Memory B cell (primary cell): ENCODE results near the gene SH3TC1.

ENCODE experiments used
- ATAC-seq: fragments of 150-1000 bp; cut with Tn5 transposase; 2 replicates; pipeline ENCODE4 v1.10.0; 2021; ENCODE audit warnings: low read depth, mild to moderate bottlenecking, moderate library complexity
- DNase-seq, 2 donors: peaks; one replicate each; pipeline ENCODE4 v3.0.0; 2022; ENCODE audit warnings: low spot score in 2 of 2
- H3K27ac Mint-ChIP-seq: one replicate; pipeline ENCODE4 v1.8.0; 2022; ENCODE audit warnings: mild to moderate bottlenecking, moderate library complexity, mixed read lengths
- H3K27me3 Mint-ChIP-seq: one replicate; pipeline ENCODE4 v1.8.0; 2022; ENCODE audit warnings: mixed read lengths
- H3K36me3 Mint-ChIP-seq: one replicate; pipeline ENCODE4 v1.8.0; 2022; ENCODE audit warnings: mild to moderate bottlenecking, mixed read lengths
- H3K4me1 Mint-ChIP-seq: one replicate; pipeline ENCODE4 v1.8.0; 2022; ENCODE audit warnings: mixed read lengths
- H3K4me3 Mint-ChIP-seq: one replicate; pipeline ENCODE4 v1.8.0; 2022; ENCODE audit warnings: mild to moderate bottlenecking, moderate library complexity, mixed read lengths
- H3K9me3 Mint-ChIP-seq: one replicate; pipeline ENCODE4 v1.8.0; 2022; ENCODE audit warnings: mixed read lengths

Gene SH3TC1

DNA sequence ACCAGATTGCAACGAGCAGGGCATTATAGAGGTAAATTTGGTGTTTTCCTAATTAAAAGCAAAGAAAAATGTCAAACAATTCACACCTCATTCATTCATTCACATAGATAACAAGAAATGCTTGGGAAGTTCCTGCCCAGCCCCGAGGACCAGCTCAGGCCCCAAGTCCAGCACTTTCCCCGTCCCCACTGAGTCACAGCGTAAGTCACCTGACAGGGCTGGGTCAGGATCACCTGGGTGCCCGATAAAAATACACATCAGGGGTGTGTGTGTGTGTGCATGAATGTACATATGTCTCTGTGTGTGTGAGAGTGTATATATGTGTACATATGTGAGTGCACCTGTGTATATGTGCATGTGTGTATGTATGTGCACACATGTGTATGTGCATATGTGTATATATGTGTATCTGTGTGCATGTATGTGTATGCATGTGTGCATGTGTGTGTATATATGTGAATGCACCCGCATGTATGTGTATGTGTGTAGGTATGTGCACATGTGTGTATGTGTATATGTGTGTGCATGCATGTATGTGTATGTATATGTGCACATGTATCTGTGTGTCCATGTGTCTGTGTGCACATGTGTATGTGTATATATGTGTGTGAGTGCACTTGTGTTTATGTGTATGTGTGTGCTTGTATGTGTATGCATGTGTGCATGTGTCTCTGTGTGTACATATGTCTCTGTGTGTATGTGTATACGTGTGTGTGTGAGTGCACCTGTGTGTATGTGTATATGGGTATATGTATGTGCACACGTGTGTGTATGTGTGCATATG lies 18.6 kb upstream of the SH3TC1 start:
- DNase-seq: no peak
- Mint-ChIP-seq H3K36me3 (no peaks in the 10 kb centered on the region), H3K4me3 (no peak overlapping the region), H3K9me3 (no peaks in the 10 kb centered on the region), H3K27me3 (no peaks in the 10 kb centered on the region), H3K27ac (no peak overlapping the region), H3K4me1 (peaks cover 7% of the 10 kb centered on the region)
- ATAC-seq: no peak

DNA sequence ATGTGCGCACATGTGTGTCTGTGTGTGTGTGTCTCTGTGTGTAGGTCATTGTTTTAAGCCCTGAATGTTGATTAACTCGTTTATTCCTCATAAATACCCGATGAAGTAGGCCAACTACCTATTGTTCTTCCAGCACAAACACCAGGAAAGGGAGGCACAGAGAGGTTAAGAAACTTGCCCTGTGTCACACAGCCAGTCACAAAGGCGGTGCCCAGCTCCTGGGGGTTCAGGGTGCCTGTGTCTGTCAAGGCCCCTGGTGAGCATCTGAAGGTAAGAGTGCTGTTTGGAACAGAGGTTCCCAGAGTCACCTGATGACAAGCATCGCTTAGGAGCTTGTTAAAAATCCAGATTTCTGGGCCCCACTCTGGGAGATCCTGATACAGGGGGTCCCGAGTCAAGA lies 18.0 kb upstream of the SH3TC1 start:
- Mint-ChIP-seq H3K36me3 (no peaks in the 10 kb centered on the region), H3K4me3 (no peak overlapping the region), H3K27me3 (peaks cover under 1% of the 10 kb centered on the region), H3K4me1 (peaks cover 7% of the 10 kb centered on the region), H3K27ac (no peak overlapping the region), H3K9me3 (no peaks in the 10 kb centered on the region)
- ATAC-seq (no peak), DNase-seq (no peak)

GRCh38 chr4:8181844-8182243 lies 17.2 kb upstream of the SH3TC1 start:
- ATAC-seq: no peak
- Mint-ChIP-seq H3K27me3 (peaks cover 3% of the 10 kb centered on the region), H3K27ac (no peak overlapping the region), H3K4me3 (no peak overlapping the region), H3K4me1 (peaks cover 5% of the 10 kb centered on the region), H3K9me3 (no peaks in the 10 kb centered on the region), H3K36me3 (no peaks in the 10 kb centered on the region)
- no peak for DNase-seq

GRCh38 chr4:8182294-8182693 lies 16.8 kb upstream of the SH3TC1 start:
- Mint-ChIP-seq H3K4me3 (no peak overlapping the region), H3K36me3 (no peaks in the 10 kb centered on the region), H3K27me3 (peaks cover 4% of the 10 kb centered on the region), H3K4me1 (peaks cover 5% of the 10 kb centered on the region), H3K27ac (no peak overlapping the region), H3K9me3 (no peaks in the 10 kb centered on the region)
- DNase-seq: no peak
- ATAC-seq: no peak

DNA sequence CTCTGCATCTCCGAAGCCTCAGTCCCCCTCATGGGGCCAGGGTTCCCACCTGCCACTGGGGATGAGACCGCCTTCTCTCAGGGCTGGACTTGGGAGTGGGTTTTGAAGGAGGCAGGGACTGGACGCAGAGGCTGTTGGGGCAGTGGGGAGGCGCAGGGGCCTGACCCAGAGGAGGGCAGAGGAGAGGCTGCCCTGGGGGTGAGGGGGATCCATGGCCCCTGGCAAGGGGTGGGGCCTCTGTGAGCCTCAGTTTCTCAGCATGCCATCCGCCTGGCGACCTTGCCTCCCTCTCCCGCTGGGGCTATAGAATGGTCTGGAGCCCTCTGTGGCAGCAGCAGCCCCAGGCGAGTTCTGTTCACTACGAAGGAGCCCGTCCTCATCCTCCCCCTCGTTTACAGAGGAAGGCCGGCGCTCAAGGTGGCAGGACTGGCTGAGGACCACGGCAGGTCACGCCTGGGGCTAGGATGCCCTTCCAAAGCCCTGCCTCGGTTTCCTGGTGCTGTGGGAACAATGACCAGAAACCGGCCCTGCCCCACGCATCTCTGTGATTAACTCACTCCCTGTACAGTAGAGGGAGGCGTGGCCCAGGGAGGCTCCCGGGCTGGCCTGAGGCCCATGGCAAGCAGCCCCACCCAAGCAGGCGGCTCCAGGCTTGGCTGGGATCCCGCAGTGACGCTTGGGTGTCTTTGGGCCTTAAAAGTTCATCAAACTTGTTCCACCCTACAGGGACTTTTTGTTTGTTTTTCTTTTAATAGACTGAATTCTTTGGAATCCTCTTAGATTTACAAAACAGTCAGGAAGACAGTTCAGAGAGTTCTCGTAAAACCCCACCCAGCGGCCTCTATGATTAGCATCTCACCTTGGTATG lies 16.0 kb upstream of the SH3TC1 start:
- DNase-seq: no peak
- ATAC-seq: no peak
- Mint-ChIP-seq H3K27ac (no peak overlapping the region), H3K9me3 (no peaks in the 10 kb centered on the region), H3K36me3 (no peaks in the 10 kb centered on the region), H3K4me1 (peaks cover 5% of the 10 kb centered on the region), H3K27me3 (peaks cover 9% of the 10 kb centered on the region), H3K4me3 (no peak overlapping the region)

GRCh38 chr4:8184061-8184460 lies 15.0 kb upstream of the SH3TC1 start:
- ATAC-seq (no peak), DNase-seq (no peak)
- Mint-ChIP-seq H3K4me3 (no peak overlapping the region), H3K36me3 (no peaks in the 10 kb centered on the region), H3K4me1 (peaks cover 5% of the 10 kb centered on the region), H3K27ac (no peak overlapping the region), H3K9me3 (no peaks in the 10 kb centered on the region), H3K27me3 (peaks cover 14% of the 10 kb centered on the region)

- H3K4me3 Mint-ChIP-seq: no peak overlapping the region
- H3K27me3 Mint-ChIP-seq: peaks cover 20% of the 10 kb centered on the region
- DNase-seq (no peak), ATAC-seq (no peak)
- H3K9me3 Mint-ChIP-seq: no peaks in the 10 kb centered on the region
- H3K27ac Mint-ChIP-seq: no peak overlapping the region
- peaks cover 7% of the 10 kb centered on the region for H3K4me1 Mint-ChIP-seq
- no peaks in the 10 kb centered on the region for H3K36me3 Mint-ChIP-seq
Measured at GRCh38 chr4:8185295-8185694, 13.8 kb upstream of the SH3TC1 start.

DNA sequence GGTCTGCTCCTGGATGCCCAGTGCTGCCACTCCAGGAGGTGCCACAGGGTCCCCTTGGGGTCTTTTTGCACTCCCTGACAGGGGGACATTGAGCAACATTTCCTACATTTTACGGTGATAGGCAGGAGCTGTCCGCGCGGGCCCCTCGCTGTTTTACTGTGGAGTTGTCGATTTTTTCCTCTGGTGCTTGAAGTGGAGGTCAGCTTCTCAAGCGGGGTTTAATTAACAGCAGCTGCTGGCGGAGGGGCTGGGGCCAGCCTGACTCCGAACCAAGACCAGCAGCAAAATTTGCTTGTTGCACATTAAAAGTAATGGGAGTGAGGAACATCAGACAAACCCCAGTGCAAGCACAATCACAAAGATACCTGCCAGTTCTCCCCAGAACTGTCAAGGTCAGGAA lies 13.2 kb upstream of the SH3TC1 start:
- Mint-ChIP-seq H3K4me1 (peaks cover 6% of the 10 kb centered on the region), H3K4me3 (no peak overlapping the region), H3K36me3 (no peaks in the 10 kb centered on the region), H3K27me3 (peaks cover 20% of the 10 kb centered on the region), H3K9me3 (no peaks in the 10 kb centered on the region), H3K27ac (no peak overlapping the region)
- no peak for ATAC-seq
- DNase-seq: no peak

GRCh38 chr4:8188085-8188484 lies 11.0 kb upstream of the SH3TC1 start:
- H3K27me3 Mint-ChIP-seq: peaks cover 20% of the 10 kb centered on the region

DNA sequence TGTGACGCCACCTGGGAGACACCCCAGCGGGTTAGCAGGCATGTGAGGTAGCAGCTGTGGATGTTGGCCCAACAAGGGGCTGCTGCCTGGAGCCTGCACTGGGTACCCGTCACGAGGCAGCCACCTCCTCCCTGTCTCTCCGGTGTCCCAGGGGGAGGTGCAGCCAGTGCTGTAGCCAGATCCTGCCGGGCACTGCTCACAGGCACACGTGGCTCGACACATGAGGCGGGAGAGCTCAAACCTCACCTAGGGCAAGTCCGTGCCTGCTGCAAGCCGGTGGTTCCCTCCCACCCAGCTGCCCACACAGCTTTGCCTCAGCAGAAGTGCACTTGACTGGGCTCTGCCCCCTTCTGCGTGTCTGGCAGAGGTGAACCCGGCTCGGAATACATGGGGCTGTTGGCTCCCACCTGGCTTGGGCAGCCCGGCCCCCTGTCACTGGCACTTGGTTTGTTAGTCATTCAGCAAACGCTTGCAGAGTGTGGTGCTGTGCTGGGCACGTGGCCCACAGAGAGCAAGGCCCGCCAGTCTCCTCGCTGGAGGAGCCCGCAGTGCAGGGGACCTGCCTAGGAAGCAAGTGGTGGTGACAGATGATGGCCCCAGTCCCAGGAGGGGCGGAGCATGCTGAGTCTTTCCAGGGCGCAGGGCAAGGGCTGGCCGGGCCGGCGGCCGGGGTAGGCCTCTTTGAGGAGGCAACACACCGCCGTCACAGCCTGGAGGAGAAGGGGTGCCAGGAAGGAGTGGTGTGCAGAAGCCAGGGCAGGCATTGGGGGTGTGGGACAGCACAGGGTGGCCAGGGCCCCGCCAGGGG lies 10.1 kb upstream of the SH3TC1 start:
- Mint-ChIP-seq H3K27ac (no peak overlapping the region), H3K4me1 (peaks cover 22% of the 10 kb centered on the region), H3K27me3 (peaks cover 20% of the 10 kb centered on the region), H3K36me3 (no peaks in the 10 kb centered on the region), H3K4me3 (no peak overlapping the region), H3K9me3 (no peaks in the 10 kb centered on the region)
- ATAC-seq (no peak), DNase-seq (no peak)

More at GRCh38 chr4:8188085-8188484, 11.0 kb upstream of the SH3TC1 start:
- ATAC-seq: no peak
- no peak for DNase-seq
- H3K9me3 Mint-ChIP-seq: no peaks in the 10 kb centered on the region
- no peak overlapping the region for H3K4me3 Mint-ChIP-seq
- H3K36me3 Mint-ChIP-seq: no peaks in the 10 kb centered on the region
- H3K27ac Mint-ChIP-seq: no peak overlapping the region
- peaks cover 19% of the 10 kb centered on the region for H3K4me1 Mint-ChIP-seq

- no peaks in the 10 kb centered on the region for H3K36me3 Mint-ChIP-seq
- no peak overlapping the region for H3K27ac Mint-ChIP-seq
- peaks cover 20% of the 10 kb centered on the region for H3K27me3 Mint-ChIP-seq
- H3K4me3 Mint-ChIP-seq: no peak overlapping the region
- ATAC-seq (no peak), DNase-seq (no peak)
- peaks cover 22% of the 10 kb centered on the region for H3K4me1 Mint-ChIP-seq
- no peaks in the 10 kb centered on the region for H3K9me3 Mint-ChIP-seq
Measured at GRCh38 chr4:8189551-8190466, 9.3 kb upstream of the SH3TC1 start.

- no peak for DNase-seq
- no peak for ATAC-seq
- peaks cover 18% of the 10 kb centered on the region for H3K27me3 Mint-ChIP-seq
Measured at GRCh38 chr4:8191136-8191747, 7.8 kb upstream of the SH3TC1 start.

More at GRCh38 chr4:8191136-8191747, 7.8 kb upstream of the SH3TC1 start:
- Mint-ChIP-seq H3K4me3 (no peak overlapping the region), H3K4me1 (peaks cover 25% of the 10 kb centered on the region), H3K36me3 (no peaks in the 10 kb centered on the region), H3K27ac (peak overlapping the region; percentile 28), H3K9me3 (no peaks in the 10 kb centered on the region)
